GM23338 (cell line): ENCODE measurements around the gene KRTAP10-12. TPM values are rescaled to one million over a fixed set of nuclear protein-coding genes. Genes with fewer than 3 reads are reported as not detected.

Source experiments
- ATAC-seq: fragments of 200-7000 bp; cut with Tn5 transposase; 3 replicates; pipeline ENCODE4 v1.9.1; 2020
- DNase-seq: peaks from one replicate; pipeline ENCODE4 v3.0.0-alpha.2; 2015; ENCODE audit warnings: low spot score
- H2AFZ ChIP-seq: fragments of 200-600 bp; sonication (generic); 2 replicates; pipeline ENCODE4 v1.8.0; 2016; ENCODE audit warnings: antibody characterized with exemption, mild to moderate bottlenecking, moderate library complexity
- H3F3A ChIP-seq: fragments of 200-600 bp; sonication (generic); replicated peaks from 2 replicates; pipeline ENCODE4 v1.8.0; 2017; ENCODE audit warnings: antibody characterized with exemption, mixed run types, low read depth
- H3K27ac ChIP-seq: fragments of 200-600 bp; sonication (generic); 2 replicates; pipeline ENCODE4 v1.6.1; 2016; ENCODE audit warnings: low read depth
- H3K27me3 ChIP-seq: fragments of 200-600 bp; sonication (generic); 2 replicates; pipeline ENCODE4 v1.8.0; 2016; ENCODE audit warnings: mild to moderate bottlenecking, mixed run types, moderate library complexity; ENCODE audit not compliant: insufficient read depth
- H3K36me3 ChIP-seq: fragments of 200-600 bp; sonication (generic); 2 replicates; pipeline ENCODE4 v1.8.0; 2016; ENCODE audit warnings: mild to moderate bottlenecking; ENCODE audit not compliant: insufficient read depth
- H3K4me1 ChIP-seq: fragments of 200-600 bp; sonication (generic); 2 replicates; pipeline ENCODE4 v1.8.0; 2016; ENCODE audit warnings: mild to moderate bottlenecking, moderate library complexity; ENCODE audit not compliant: insufficient read depth
- H3K4me2 ChIP-seq: fragments of 200-600 bp; sonication (generic); 2 replicates; pipeline ENCODE4 v1.7.1; 2017; ENCODE audit warnings: mixed run types
- H3K4me3 ChIP-seq: fragments of 200-600 bp; sonication (generic); 2 replicates; pipeline ENCODE4 v1.6.1; 2016; ENCODE audit warnings: mixed run types
- H3K79me2 ChIP-seq: fragments of 200-600 bp; sonication (generic); replicated peaks from 2 replicates; pipeline ENCODE4 v1.8.0; 2017; ENCODE audit warnings: mild to moderate bottlenecking; ENCODE audit not compliant: insufficient read depth
- H3K9me2 ChIP-seq: fragments of 200-600 bp; sonication (generic); 2 replicates; pipeline ENCODE4 v1.8.0; 2017; ENCODE audit not compliant: insufficient read depth
- H4K20me1 ChIP-seq: fragments of 200-600 bp; sonication (generic); replicated peaks from 2 replicates; pipeline ENCODE4 v1.8.0; 2017; ENCODE audit warnings: mild to moderate bottlenecking; ENCODE audit not compliant: insufficient read depth
- H3K27ac Mint-ChIP-seq: 2 replicates; pipeline ENCODE4 v1.8.0; 2020; ENCODE audit warnings: inconsistent platforms, mild to moderate bottlenecking, moderate library complexity, mixed read lengths
- H3K27me3 Mint-ChIP-seq: 3 replicates; pipeline ENCODE4 v1.8.0; 2022; ENCODE audit warnings: low read depth, mild to moderate bottlenecking, moderate library complexity, mixed read lengths, inconsistent platforms; ENCODE audit not compliant: insufficient read depth, poor library complexity
- H3K36me3 Mint-ChIP-seq: 3 replicates; pipeline ENCODE4 v1.8.0; 2021; ENCODE audit warnings: low read depth, mild to moderate bottlenecking, inconsistent platforms, moderate library complexity, mixed read lengths
- H3K4me1 Mint-ChIP-seq: 3 replicates; pipeline ENCODE4 v1.8.0; 2020; ENCODE audit warnings: mild to moderate bottlenecking, inconsistent platforms, mixed read lengths
- H3K4me3 Mint-ChIP-seq: 3 replicates; pipeline ENCODE4 v1.8.0; 2021; ENCODE audit warnings: moderate library complexity, mild to moderate bottlenecking, inconsistent platforms, mixed read lengths
- H3K9me3 Mint-ChIP-seq: 3 replicates; pipeline ENCODE4 v1.8.0; 2020; ENCODE audit warnings: moderate library complexity, mild to moderate bottlenecking, inconsistent platforms, mixed read lengths
- CREB1 ChIP-seq: fragments of 250-450 bp; sonication (Bioruptor Pico); IDR thresholded peaks from 2 replicates; pipeline ENCODE4 v1.5.0; 2020; ENCODE audit warnings: low read depth, mild to moderate bottlenecking, moderate library complexity
- EZH2 ChIP-seq: fragments of 200-600 bp; sonication (generic); IDR thresholded peaks from one replicate; pipeline ENCODE4 v1.8.0; 2017; ENCODE audit warnings: antibody characterized with exemption, mild to moderate bottlenecking, low read depth; ENCODE audit not compliant: unreplicated experiment
- EZH2phosphoT487 ChIP-seq: fragments of 200-600 bp; sonication (generic); IDR thresholded peaks from one replicate; pipeline ENCODE4 v1.8.1; 2018; ENCODE audit warnings: antibody characterized with exemption; ENCODE audit not compliant: unreplicated experiment
- JUNB ChIP-seq: IDR thresholded peaks from one replicate; pipeline ENCODE4 v1.6.1; 2016; ENCODE audit warnings: antibody characterized with exemption; ENCODE audit not compliant: unreplicated experiment
- POLR2AphosphoS5 ChIP-seq: IDR thresholded peaks from 2 replicates; pipeline ENCODE4 v1.6.1; 2016; ENCODE audit warnings: antibody characterized with exemption, low read depth
- STAT1 ChIP-seq: IDR thresholded peaks from one replicate; pipeline ENCODE4 v1.6.1; 2016; ENCODE audit warnings: antibody characterized with exemption; ENCODE audit not compliant: unreplicated experiment
- ZNF114 ChIP-seq: fragments of 250-450 bp; sonication (Bioruptor Pico); IDR thresholded peaks from 2 replicates; pipeline ENCODE4 v1.5.0; 2020; ENCODE audit warnings: mild to moderate bottlenecking, moderate library complexity
- polyA plus RNA-seq: library from polyadenylated mRNA; unstranded; fragments of >200 nt; fragmentation: Nextera tagmentation; extraction: Ambion mirVana; gene quantifications from 2 replicates; pipeline ENCODE4 v1.2.1, GENCODE V29; 2016
- total RNA-seq: library from RNA; depleted of rRNA; stranded (reverse); fragments of >200 nt; shearing (Covaris generic); gene quantifications from 2 replicates; pipeline ENCODE4 v1.2.3, GENCODE V29; 2014
- TF ChIP-seq, protein P1 (sequence below): IDR thresholded peaks from one replicate; pipeline ENCODE4 v1.6.1; 2018; ENCODE audit warnings: antibody characterized with exemption; ENCODE audit not compliant: unreplicated experiment
- TF ChIP-seq, protein P2 (sequence below): IDR thresholded peaks from 2 replicates; pipeline ENCODE4 v1.6.1; 2016; ENCODE audit warnings: antibody characterized with exemption

KRTAP10-12 gene
- total and polyA plus RNA-seq, 2 experiments from 2014 or later: not detected

DNA sequence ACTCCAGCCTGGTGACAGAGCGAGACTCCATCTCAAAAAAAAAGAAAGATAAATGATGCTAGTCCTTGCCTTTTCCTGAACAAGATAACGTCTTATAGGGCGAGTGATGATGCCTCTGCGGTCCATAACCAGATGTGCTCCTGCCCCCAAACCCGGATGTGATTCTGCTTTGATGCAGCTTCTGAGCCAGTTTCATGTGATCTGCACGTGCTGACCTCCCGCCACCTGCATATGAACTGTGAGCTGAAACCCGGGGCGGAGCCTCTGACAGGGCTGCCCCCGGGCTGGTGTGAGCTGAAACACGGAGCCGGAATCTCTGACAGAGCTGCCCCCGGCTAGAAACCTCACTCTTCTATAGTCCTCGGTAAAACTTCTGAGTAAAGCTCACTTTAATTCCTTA lies 43.8 kb upstream of the KRTAP10-12 start (continued):
- no peak for TF ChIP-seq JUNB
- no peak for TF ChIP-seq CREB1 (CRISPR knock-in tag)
- no peak for TF ChIP-seq EZH2phosphoT487
- TF ChIP-seq, protein P1, sequence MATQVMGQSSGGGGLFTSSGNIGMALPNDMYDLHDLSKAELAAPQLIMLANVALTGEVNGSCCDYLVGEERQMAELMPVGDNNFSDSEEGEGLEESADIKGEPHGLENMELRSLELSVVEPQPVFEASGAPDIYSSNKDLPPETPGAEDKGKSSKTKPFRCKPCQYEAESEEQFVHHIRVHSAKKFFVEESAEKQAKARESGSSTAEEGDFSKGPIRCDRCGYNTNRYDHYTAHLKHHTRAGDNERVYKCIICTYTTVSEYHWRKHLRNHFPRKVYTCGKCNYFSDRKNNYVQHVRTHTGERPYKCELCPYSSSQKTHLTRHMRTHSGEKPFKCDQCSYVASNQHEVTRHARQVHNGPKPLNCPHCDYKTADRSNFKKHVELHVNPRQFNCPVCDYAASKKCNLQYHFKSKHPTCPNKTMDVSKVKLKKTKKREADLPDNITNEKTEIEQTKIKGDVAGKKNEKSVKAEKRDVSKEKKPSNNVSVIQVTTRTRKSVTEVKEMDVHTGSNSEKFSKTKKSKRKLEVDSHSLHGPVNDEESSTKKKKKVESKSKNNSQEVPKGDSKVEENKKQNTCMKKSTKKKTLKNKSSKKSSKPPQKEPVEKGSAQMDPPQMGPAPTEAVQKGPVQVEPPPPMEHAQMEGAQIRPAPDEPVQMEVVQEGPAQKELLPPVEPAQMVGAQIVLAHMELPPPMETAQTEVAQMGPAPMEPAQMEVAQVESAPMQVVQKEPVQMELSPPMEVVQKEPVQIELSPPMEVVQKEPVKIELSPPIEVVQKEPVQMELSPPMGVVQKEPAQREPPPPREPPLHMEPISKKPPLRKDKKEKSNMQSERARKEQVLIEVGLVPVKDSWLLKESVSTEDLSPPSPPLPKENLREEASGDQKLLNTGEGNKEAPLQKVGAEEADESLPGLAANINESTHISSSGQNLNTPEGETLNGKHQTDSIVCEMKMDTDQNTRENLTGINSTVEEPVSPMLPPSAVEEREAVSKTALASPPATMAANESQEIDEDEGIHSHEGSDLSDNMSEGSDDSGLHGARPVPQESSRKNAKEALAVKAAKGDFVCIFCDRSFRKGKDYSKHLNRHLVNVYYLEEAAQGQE: no peak

GRCh38 chr21:44653656-44654575 lies 43.1 kb upstream of the KRTAP10-12 start:
- TF ChIP-seq, protein P2, sequence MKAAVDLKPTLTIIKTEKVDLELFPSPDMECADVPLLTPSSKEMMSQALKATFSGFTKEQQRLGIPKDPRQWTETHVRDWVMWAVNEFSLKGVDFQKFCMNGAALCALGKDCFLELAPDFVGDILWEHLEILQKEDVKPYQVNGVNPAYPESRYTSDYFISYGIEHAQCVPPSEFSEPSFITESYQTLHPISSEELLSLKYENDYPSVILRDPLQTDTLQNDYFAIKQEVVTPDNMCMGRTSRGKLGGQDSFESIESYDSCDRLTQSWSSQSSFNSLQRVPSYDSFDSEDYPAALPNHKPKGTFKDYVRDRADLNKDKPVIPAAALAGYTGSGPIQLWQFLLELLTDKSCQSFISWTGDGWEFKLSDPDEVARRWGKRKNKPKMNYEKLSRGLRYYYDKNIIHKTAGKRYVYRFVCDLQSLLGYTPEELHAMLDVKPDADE: no peak
- no peak for TF ChIP-seq ZNF114 (CRISPR knock-in tag)
- no peak for TF ChIP-seq POLR2AphosphoS5
- TF ChIP-seq EZH2phosphoT487: no peak
- TF ChIP-seq, protein P1: no peak
- no peak for TF ChIP-seq STAT1
- no peak for TF ChIP-seq EZH2
- ATAC-seq (no peak), DNase-seq (no peak)
- H3K9me3 Mint-ChIP-seq: peaks cover 18% of the 10 kb centered on the region
- H3K27ac Mint-ChIP-seq: no peak overlapping the region
- no peak overlapping the region for H3K27ac ChIP-seq
- peaks cover 9% of the 10 kb centered on the region for H3K4me1 ChIP-seq
- peaks cover 7% of the 10 kb centered on the region for H3K4me1 Mint-ChIP-seq
- H4K20me1 ChIP-seq: no peaks in the 10 kb centered on the region
- H3K79me2 ChIP-seq: no peaks in the 10 kb centered on the region
- H2AFZ ChIP-seq: no peak overlapping the region
- H3K27me3 Mint-ChIP-seq: peaks cover 14% of the 10 kb centered on the region
- peaks cover 9% of the 10 kb centered on the region; the same call in 2 of the 3 replicates for H3K36me3 Mint-ChIP-seq
- H3K27me3 ChIP-seq: no peaks in the 10 kb centered on the region
- no peak overlapping the region for H3K4me3 ChIP-seq
- no peak overlapping the region for H3K4me3 Mint-ChIP-seq
- H3F3A ChIP-seq: no peaks in the 10 kb centered on the region
- H3K9me2 ChIP-seq: no peaks in the 10 kb centered on the region
- no peak overlapping the region for H3K4me2 ChIP-seq
- no peaks in the 10 kb centered on the region for H3K36me3 ChIP-seq
